HG02610 (cell line): Measurements from ENCODE around the gene PALM2AKAP2.

Experiments used
- ATAC-seq: cut with Tn5 transposase; IDR thresholded peaks from one replicate; pipeline ENCODE4 v1.9.1; 2021; ENCODE audit warnings: mild to moderate bottlenecking, moderate library complexity; ENCODE audit not compliant: unreplicated experiment

The PALM2AKAP2 gene

GRCh38 chr9:109771796-109772531 is 8.0 kb upstream of the PALM2AKAP2 start:
- no peak for ATAC-seq

DNA sequence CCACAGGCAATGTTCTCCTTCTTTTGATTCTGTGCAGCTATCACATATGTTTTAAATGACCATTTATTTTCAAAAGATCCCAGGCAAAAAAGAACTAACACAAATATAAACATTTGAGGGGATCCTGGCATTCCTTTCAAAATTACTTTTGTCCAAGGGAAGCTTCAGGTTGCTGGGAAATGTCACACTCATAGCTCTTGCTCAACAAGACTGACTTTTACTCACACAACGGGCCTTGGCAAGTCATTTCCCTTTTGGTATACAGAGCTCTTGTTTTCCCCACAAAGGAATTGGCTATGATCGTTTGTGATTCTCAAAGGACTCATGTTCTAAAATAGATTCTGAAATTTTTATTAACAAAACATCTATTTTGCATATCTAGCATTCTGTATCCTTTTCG is 4.5 kb upstream of the PALM2AKAP2 start:
- ATAC-seq = no peak

- ATAC-seq = no peak
Measured at GRCh38 chr9:109776391-109776790, 3.6 kb upstream of the PALM2AKAP2 start.

DNA sequence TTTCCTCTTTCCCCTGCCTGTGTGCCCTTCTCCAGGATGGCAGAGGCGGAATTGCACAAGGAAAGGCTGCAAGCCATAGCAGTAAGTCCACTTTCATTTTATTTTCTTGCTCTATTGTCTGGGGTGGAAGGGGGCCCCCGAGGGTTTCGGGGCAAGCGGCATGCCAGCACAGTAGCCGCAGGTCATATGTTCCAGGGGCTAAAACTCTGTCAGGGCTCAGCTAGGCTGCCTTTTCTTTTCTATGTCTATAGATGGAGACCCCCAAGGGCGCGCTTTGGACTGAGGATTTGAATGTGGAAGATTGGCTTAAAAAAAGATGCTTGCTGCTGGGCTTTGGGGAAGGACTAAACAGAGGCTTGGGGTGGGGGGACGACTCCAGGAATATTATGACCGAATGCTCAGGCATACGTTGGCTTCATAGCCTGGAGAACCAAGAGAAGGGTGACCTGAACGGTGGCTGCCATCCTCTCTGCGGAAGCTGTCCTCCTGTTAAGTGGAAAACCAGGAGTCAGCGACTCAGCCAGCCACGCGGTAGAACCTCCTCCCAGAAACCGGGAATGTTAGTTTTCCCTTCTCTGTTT is 545 bp downstream of the PALM2AKAP2 start:
- no peak for ATAC-seq

DNA sequence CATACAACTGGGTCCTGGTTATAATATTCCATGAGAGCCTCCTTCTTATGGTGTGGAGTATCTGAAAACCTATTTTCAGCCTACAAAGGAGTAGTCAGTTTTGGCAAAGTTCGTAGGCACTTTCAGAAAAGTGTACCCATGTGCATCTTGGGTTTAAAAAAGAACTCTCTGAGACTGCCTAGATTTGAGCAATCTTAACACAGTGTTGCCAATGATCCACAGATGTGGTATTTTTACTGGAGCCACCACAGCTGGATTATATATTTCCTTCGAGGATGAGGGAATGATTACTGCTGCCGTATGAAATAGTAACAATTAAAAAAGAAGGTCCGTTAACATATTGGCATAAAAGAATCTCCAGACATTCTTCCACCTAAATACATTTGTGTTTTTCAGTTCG is 1.1 kb downstream of the PALM2AKAP2 start:
- no peak for ATAC-seq

GRCh38 chr9:109781541-109782197 is 1.7 kb downstream of the PALM2AKAP2 start:
- ATAC-seq = no peak

DNA sequence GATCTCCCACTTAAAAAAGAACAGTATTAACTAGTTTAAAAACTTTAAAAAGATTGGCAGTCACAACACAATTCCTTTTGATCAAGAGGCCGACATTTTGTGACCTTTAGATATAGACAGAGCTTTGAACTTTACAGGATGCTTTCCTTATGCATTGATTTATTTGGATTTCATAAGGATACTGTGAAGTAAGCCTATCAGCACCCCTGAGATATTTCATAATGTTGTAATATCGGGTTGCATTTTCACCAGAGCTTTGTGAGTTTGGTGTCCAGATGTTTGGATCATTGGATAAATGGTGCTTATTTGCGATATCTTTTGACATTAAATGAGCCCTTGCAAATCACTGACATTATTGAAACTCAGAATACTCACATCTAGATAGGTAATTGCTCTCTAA is 7.7 kb downstream of the PALM2AKAP2 start:
- ATAC-seq = no peak

DNA sequence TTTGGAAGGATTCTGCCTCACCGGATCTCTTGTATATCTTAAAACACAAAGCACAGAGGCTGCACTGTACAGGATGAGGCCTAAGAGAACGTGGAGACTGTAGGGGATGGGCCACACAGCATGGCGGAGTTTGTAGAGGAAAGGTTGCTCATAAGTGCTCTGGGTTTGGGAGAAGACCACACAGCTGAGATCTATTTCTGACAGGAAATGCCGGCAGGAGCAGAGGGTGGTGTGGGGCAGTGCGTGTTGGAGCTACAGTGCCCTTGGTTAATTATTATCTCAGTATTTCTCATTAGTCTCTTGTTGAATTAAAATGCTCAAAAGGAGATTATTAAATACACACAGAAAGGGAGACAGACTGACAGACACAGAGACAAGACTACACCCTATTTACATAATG is 9.6 kb downstream of the PALM2AKAP2 start:
- ATAC-seq = no peak

GRCh38 chr9:109789971-109790370 is 10.0 kb downstream of the PALM2AKAP2 start:
- no peak for ATAC-seq

DNA sequence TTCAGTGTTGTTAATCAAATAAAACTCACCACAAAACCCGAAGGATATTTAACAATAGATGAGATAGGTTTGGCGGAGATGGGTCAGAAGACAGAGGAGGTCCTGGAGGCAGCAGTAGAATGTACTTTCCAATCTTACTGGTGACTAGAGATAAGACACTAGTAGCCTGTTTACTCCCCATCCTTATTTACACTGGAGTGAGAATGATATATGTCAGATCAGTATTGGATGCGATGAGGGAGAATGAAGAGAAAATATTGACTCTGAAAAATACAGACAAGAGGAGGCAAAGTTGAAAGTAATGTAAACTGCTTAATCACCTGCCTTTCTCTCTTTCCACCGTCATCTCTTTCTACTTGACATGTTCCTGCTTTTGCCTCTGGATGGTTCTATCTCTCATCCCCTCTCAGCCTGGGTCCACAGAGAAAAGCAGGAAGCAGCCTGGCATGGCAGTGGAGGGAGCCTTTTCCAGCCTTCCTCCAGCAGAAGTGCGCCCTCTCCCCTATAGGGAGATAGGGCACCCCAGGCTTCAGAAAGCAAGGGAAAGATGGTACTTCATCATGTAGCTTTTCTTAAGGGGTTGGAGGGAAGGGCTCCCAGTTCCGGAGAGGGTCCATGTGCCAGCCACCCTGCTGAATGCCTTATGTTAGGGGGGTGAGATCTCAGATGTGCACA is 11.1 kb downstream of the PALM2AKAP2 start:
- ATAC-seq = no peak

DNA sequence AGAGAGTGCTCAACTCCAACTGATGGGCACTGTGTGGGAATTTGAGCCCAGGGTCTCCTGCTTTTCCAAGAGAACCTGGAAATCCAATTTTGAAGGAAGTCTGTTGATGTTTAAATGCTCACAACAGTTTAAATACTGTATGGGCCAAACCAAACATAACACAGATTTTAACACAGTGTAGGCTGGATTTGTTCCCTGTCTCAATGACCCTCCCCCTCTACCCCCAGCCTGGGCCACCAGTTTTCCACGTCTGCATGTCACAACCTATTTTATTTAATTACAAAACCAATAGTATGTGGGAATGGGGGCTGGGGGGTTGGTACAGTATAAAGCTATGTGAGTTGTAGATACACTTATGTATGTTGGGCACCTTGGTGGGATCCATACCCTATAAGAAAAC is 11.7 kb downstream of the PALM2AKAP2 start:
- ATAC-seq = no peak

- no peak for ATAC-seq
Measured at GRCh38 chr9:109792951-109793546, 13.1 kb downstream of the PALM2AKAP2 start.

DNA sequence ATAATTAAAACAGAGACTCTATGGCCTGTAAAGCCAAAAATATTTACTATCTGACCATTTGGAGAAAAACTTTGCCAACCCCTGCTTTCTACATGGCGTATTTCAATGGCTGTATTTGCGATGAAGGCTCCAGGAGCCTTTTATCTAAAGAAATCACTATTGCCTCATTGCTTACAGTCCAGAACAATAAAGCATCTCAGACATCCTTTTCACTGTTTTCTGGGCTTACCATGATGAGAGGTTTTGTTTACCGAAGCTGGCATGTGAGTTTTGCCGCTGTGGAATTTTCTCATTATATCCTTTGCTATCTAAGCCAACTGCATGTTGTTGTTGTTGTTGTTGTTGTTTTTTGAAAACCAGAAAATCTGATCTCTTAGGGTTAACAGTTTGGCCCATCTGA is 13.9 kb downstream of the PALM2AKAP2 start:
- ATAC-seq = no peak

DNA sequence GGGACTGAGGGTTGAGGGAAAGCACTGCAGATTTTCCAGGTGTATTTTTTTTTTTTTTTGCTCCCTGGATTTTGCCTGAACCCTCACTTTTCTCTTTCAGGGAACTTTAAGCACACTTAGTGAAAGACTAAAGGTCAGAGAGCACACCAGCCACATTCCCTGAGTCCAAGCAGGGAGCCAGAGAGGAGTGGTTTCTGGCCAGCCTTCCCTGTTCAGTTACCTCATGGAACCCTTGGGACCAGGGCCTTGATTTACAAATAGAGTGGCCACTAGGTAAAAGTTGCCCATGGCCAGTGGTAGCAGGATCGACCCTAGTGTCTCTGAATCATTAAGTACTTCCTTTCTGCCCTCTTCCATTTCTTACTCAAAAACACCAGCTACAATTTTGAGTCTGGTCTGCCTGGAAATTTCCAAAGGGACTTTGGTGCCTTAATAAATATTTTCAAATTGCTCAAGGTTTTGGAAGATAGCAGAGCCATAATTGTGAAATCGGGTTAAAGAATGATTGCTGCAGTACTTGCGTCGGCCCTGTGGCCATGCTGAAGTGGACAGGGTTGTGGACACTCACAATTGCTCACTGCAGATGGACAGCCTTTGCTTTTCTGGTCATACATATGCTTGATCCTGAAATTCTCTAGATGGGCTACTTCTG is 14.5 kb downstream of the PALM2AKAP2 start:
- ATAC-seq = no peak

- ATAC-seq = no peak
Measured at GRCh38 chr9:109795613-109796012, 15.6 kb downstream of the PALM2AKAP2 start.

- no peak for ATAC-seq
Measured at GRCh38 chr9:109796078-109796477, 16.1 kb downstream of the PALM2AKAP2 start.

DNA sequence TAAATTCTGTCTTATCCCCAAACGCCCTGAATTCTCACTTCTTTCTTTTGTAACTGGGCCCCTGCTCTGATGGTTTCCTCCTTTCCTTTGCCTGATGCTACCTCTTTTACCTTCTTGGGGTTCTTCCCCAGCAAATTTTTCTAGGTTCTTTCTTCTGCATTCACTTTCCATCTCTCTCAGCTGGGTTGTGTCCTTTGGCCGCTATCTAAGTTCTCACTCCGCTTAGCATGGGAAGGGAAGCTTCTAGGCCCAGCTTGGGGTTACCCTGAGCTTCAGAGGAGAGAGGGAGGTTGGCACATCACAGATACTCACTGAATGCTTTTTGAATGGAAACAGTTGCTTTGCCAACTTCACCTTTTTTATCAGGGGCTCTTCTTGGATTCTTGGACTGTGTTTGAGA is 17.0 kb downstream of the PALM2AKAP2 start:
- no peak for ATAC-seq

GRCh38 chr9:109797509-109797908 is 17.5 kb downstream of the PALM2AKAP2 start:
- ATAC-seq = no peak

GRCh38 chr9:109799141-109799540 is 19.1 kb downstream of the PALM2AKAP2 start:
- no peak for ATAC-seq

- ATAC-seq = no peak
Measured at GRCh38 chr9:109799792-109800191, 19.8 kb downstream of the PALM2AKAP2 start.

GRCh38 chr9:109801484-109801883 is 21.5 kb downstream of the PALM2AKAP2 start:
- ATAC-seq = no peak
